Gastroesophageal sphincter (tissue), 3 donors: ENCODE data around the gene ZDHHC6.

ENCODE experiments used
- CTCF ChIP-seq, 4 experiments: fragments of 200-600 bp in 2 of 4; fragments of 450-650 bp in 2 of 4; sonication (generic) in 1 of 4; IDR thresholded peaks; one replicate each; pipeline ENCODE4 v1.5.1; 2017 to 2019; ENCODE audit warnings: antibody characterized with exemption in 4 of 4, mild to moderate bottlenecking in 2 of 4, moderate library complexity in 2 of 4
- EP300 ChIP-seq: sonication (generic); formaldehyde crosslinking; IDR thresholded peaks from one replicate; pipeline ENCODE4 v1.6.1; 2017; ENCODE audit warnings: antibody characterized with exemption, mild to moderate bottlenecking
- POLR2A ChIP-seq, 2 donors: fragments of 450-650 bp; IDR thresholded peaks; one replicate each; pipeline ENCODE4 v1.6.1; 2017; ENCODE audit warnings: antibody characterized with exemption in 2 of 2, mild to moderate bottlenecking in 2 of 2, moderate library complexity in 1 of 2
- POLR2AphosphoS5 ChIP-seq: sonication (generic); formaldehyde crosslinking; IDR thresholded peaks from one replicate; pipeline ENCODE4 v1.6.1; 2017; ENCODE audit warnings: antibody characterized with exemption

GRCh38 chr10:112433136-112433535, 13.6 kb downstream of the ZDHHC6 start:
- TF ChIP-seq CTCF (IDR thresholded peaks at IDR 0.05) (no peak), EP300 (no peak), POLR2AphosphoS5 (no peak), POLR2A (IDR thresholded peaks at IDR 0.05) (no peak)
